ENCODE measurements around the gene SIPA1L3. TPM values are rescaled to one million over a fixed set of nuclear protein-coding genes. Genes with fewer than 3 reads are reported as not detected.
A peak's percentile ranks its signal among the peaks of the same experiment; 100 is the strongest.

SIPA1L3 gene
- total RNA-seq, 1 experiment from 2014 or later, result 125 TPM

DNA sequence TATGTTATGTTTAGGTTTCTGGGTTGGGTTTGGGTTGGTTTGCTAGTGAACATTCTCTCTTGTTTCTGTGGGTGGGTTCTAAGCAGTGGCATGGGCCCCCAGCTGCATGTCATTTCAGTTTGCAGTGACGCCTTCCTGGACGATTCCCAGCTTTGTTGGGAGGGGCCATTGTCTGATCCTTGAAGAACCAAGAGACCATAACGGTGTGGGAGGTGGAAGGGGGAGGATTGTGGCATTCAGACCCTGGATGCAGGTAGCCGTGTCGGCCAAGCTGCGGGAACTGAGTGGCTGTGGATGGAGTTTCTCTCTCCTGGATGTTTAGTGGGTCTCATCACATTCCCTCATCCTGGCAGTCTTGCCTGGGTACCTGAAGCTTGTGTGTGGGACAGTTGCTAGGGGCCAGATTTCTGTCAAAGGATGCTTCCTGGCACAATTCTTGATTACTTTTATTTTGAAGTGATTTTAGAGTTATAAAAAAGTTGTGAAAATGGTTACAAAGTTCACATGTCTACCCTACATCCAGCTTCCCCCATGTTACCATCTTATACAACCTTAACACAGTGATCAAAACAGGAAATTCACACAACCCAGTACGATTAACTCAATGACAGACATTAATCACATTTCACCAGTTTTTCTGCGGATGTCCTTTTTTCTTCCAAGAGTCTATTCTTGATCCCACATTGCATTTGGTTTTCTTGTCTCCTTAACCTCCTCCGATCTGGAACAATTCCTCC is 123.8 kb downstream of the SIPA1L3 start:
- Mint-ChIP-seq H3K4me1 (ENCODE audit: low read depth, unreplicated experiment) (peaks cover 15% of the 10 kb centered on the region), H3K36me3 (ENCODE audit: insufficient read depth, unreplicated experiment) (peaks cover 70% of the 10 kb centered on the region), H3K9me3 (ENCODE audit: unreplicated experiment) (peaks cover 9% of the 10 kb centered on the region), H3K4me3 (ENCODE audit: unreplicated experiment) (no peak overlapping the region), H3K27ac (ENCODE audit: unreplicated experiment) (no peak overlapping the region), H3K27me3 (ENCODE audit: insufficient read depth, unreplicated experiment) (no peaks in the 10 kb centered on the region)
- Histone ChIP-seq H3K4me3 (ENCODE audit: low read depth, low read length) (no peak overlapping the region), H3K27me3 (replicated peaks; ENCODE audit: control insufficient read depth, insufficient read depth, low read length) (no peaks in the 10 kb centered on the region), H3K4me1 (no peaks in the 10 kb centered on the region; the same call in 1 of the 2 replicates), H3K36me3 (ENCODE audit: control insufficient read depth, insufficient read depth, low read length) (peaks cover 2% of the 10 kb centered on the region; the same call in 1 of the 2 replicates), H3K9me3 (no peaks in the 10 kb centered on the region)
- POLR2A ChIA-PET, result no interaction called here
- TF ChIP-seq, protein P1, sequence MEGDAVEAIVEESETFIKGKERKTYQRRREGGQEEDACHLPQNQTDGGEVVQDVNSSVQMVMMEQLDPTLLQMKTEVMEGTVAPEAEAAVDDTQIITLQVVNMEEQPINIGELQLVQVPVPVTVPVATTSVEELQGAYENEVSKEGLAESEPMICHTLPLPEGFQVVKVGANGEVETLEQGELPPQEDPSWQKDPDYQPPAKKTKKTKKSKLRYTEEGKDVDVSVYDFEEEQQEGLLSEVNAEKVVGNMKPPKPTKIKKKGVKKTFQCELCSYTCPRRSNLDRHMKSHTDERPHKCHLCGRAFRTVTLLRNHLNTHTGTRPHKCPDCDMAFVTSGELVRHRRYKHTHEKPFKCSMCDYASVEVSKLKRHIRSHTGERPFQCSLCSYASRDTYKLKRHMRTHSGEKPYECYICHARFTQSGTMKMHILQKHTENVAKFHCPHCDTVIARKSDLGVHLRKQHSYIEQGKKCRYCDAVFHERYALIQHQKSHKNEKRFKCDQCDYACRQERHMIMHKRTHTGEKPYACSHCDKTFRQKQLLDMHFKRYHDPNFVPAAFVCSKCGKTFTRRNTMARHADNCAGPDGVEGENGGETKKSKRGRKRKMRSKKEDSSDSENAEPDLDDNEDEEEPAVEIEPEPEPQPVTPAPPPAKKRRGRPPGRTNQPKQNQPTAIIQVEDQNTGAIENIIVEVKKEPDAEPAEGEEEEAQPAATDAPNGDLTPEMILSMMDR (IDR thresholded peaks at IDR 0.05; ENCODE audit: insufficient read depth in 1 of 2, low read depth in 1 of 2, low read length in 1 of 2, severe bottlenecking in 1 of 2, unreplicated experiment in 1 of 2), result no peak
- intact Hi-C loops (cut with micrococcal nuclease; ENCODE audit: unreplicated experiment), result no loop called here
- TSS peak; percentile 14 for BruUV-seq (replicated peaks)
- no peak for DNase-seq
- CTCF ChIA-PET, result no interaction called here

DNA sequence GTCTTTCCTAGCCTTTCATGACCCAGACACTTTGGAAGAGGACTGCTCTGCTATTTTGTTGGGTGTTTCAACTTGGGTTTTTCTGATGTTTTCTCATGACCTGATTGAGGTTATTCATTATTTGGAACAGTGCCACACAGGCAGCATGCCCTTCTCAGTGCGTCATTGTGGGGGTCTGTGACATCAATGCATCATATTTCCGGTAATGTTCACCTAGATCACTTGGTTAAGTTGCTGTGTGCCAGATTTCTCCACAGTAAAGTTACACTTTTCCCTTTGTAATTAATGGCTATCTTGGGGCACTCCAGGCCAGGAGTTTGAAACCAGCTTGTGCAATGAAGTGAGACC is 124.4 kb downstream of the SIPA1L3 start:
- peaks cover 70% of the 10 kb centered on the region for H3K36me3 Mint-ChIP-seq (ENCODE audit: insufficient read depth, unreplicated experiment)
- peaks cover 15% of the 10 kb centered on the region for H3K4me1 Mint-ChIP-seq (ENCODE audit: low read depth, unreplicated experiment)
- TF ChIP-seq, protein P1 (IDR thresholded peaks at IDR 0.05; ENCODE audit: insufficient read depth in 1 of 2, low read depth in 1 of 2, low read length in 1 of 2, severe bottlenecking in 1 of 2, unreplicated experiment in 1 of 2), result no peak
- no peaks in the 10 kb centered on the region for H3K27me3 Mint-ChIP-seq (ENCODE audit: insufficient read depth, unreplicated experiment)
- DNase-seq, result no peak
- H3K27ac Mint-ChIP-seq (ENCODE audit: unreplicated experiment), result no peak overlapping the region
- Histone ChIP-seq H3K27me3 (replicated peaks; ENCODE audit: control insufficient read depth, insufficient read depth, low read length) (no peaks in the 10 kb centered on the region), H3K9me3 (no peaks in the 10 kb centered on the region), H3K36me3 (ENCODE audit: control insufficient read depth, insufficient read depth, low read length) (peaks cover 2% of the 10 kb centered on the region; the same call in 1 of the 2 replicates), H3K4me3 (ENCODE audit: low read depth, low read length) (no peak overlapping the region), H3K4me1 (no peaks in the 10 kb centered on the region; the same call in 1 of the 2 replicates)
- intact Hi-C loops (cut with micrococcal nuclease; ENCODE audit: unreplicated experiment), result no loop called here
- H3K9me3 Mint-ChIP-seq (ENCODE audit: unreplicated experiment), result peaks cover 9% of the 10 kb centered on the region
- CTCF ChIA-PET, result no interaction called here
- no TSS peak for BruUV-seq (replicated peaks)
- H3K4me3 Mint-ChIP-seq (ENCODE audit: unreplicated experiment), result no peak overlapping the region
- POLR2A ChIA-PET, result no interaction called here

DNA sequence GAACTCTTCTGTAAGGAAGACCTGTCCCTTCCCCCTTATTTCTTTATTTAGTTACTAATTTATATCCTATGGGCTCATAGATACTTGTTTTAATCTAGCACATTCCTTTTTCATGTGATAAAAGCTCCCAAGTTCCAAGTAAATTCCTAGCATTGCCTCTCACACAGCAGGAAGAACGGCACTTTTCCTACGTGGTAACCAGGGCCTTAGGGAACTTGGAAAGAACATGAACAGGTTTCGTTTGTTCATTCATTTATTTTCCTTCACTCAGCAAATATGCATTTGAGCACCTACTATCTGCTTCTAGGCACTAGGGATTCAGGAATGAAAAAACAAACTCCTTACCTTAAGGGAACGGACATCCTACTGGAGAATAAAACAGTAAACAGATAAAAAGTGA is 125.1 kb downstream of the SIPA1L3 start:
- Histone ChIP-seq H3K4me3 (ENCODE audit: low read depth, low read length) (no peak overlapping the region), H3K9me3 (no peaks in the 10 kb centered on the region), H3K27me3 (replicated peaks; ENCODE audit: control insufficient read depth, insufficient read depth, low read length) (no peaks in the 10 kb centered on the region), H3K4me1 (no peaks in the 10 kb centered on the region; the same call in 1 of the 2 replicates), H3K36me3 (ENCODE audit: control insufficient read depth, insufficient read depth, low read length) (peaks cover 2% of the 10 kb centered on the region; the same call in 1 of the 2 replicates)
- Mint-ChIP-seq H3K27me3 (ENCODE audit: insufficient read depth, unreplicated experiment) (no peaks in the 10 kb centered on the region), H3K4me1 (ENCODE audit: low read depth, unreplicated experiment) (peaks cover 15% of the 10 kb centered on the region), H3K36me3 (ENCODE audit: insufficient read depth, unreplicated experiment) (peaks cover 68% of the 10 kb centered on the region), H3K9me3 (ENCODE audit: unreplicated experiment) (peaks cover 9% of the 10 kb centered on the region), H3K27ac (ENCODE audit: unreplicated experiment) (no peak overlapping the region), H3K4me3 (ENCODE audit: unreplicated experiment) (no peak overlapping the region)
- no peak for DNase-seq
- BruUV-seq (replicated peaks), result no TSS peak
- CTCF ChIA-PET, result no interaction called here
- POLR2A ChIA-PET, result no interaction called here
- intact Hi-C loops (cut with micrococcal nuclease; ENCODE audit: unreplicated experiment), result no loop called here
- TF ChIP-seq, protein P1 (IDR thresholded peaks at IDR 0.05; ENCODE audit: insufficient read depth in 1 of 2, low read depth in 1 of 2, low read length in 1 of 2, severe bottlenecking in 1 of 2, unreplicated experiment in 1 of 2), result no peak
